ENCODE data around the gene MTUS2.

GRCh38 chr13:29513002-29513980 lies 693.2 kb downstream of the MTUS2 start:
- TF ChIP-seq CTCF (IDR thresholded peaks at IDR 0.05; ENCODE audit: insufficient read depth, low read length): no peak
- TF ChIP-seq GABPA (IDR thresholded peaks at IDR 0.05; ENCODE audit: low read depth): no peak
- TF ChIP-seq POLR2AphosphoS5 (IDR thresholded peaks at IDR 0.05; ENCODE audit: low read depth): no peak

Data from HL-60 (cell line).